Measurements from ENCODE around the gene MANSC1.

Gene MANSC1

DNA sequence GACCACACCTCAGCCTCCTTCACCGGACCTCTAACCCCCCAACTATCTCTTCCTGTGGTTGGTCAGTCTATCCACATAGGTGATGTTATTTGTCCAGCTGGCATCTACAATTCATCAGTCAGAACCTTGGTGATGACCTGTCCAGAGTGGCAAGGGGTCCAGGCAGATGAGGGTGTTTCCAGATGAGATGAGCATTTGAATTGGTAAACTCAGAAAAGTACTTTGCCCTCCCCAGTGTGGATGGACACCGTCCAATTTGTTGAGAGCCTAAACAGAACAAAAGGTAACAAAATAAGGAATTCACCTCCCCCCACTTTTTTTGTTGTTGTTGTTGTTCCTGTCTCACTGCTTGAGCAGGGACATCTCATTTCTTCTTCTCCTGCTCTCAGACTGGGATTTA lies 48.9 kb downstream of the MANSC1 start:
- Histone ChIP-seq H3K36me3 (replicated peaks; ENCODE audit: low read depth, low read length) (no peaks in the 10 kb centered on the region), H3K4me2 (ENCODE audit: low read length) (no peak overlapping the region), H4K20me1 (ENCODE audit: insufficient read depth, low read length) (no peaks in the 10 kb centered on the region), H3K27me3 (ENCODE audit: low read depth, low read length) (no peaks in the 10 kb centered on the region; the same call in 1 of the 2 replicates), H3K79me2 (ENCODE audit: low read length) (no peaks in the 10 kb centered on the region), H2AFZ (ENCODE audit: low read depth, low read length) (no peak overlapping the region), H3K9me3 (ENCODE audit: insufficient read depth, low read length) (no peaks in the 10 kb centered on the region), H3K4me3 (ENCODE audit: low read length) (no peak overlapping the region), H3K4me1 (ENCODE audit: low read length) (no peaks in the 10 kb centered on the region), H3K27ac (ENCODE audit: low read length) (no peak overlapping the region), H3K9ac (ENCODE audit: low read length) (no peak overlapping the region)
- TF ChIP-seq, protein P1, sequence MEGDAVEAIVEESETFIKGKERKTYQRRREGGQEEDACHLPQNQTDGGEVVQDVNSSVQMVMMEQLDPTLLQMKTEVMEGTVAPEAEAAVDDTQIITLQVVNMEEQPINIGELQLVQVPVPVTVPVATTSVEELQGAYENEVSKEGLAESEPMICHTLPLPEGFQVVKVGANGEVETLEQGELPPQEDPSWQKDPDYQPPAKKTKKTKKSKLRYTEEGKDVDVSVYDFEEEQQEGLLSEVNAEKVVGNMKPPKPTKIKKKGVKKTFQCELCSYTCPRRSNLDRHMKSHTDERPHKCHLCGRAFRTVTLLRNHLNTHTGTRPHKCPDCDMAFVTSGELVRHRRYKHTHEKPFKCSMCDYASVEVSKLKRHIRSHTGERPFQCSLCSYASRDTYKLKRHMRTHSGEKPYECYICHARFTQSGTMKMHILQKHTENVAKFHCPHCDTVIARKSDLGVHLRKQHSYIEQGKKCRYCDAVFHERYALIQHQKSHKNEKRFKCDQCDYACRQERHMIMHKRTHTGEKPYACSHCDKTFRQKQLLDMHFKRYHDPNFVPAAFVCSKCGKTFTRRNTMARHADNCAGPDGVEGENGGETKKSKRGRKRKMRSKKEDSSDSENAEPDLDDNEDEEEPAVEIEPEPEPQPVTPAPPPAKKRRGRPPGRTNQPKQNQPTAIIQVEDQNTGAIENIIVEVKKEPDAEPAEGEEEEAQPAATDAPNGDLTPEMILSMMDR (IDR thresholded peaks at IDR 0.05; ENCODE audit: low read depth, low read length): no peak
- no peak for TF ChIP-seq EZH2phosphoT487 (IDR thresholded peaks at IDR 0.05; ENCODE audit: low read depth)

DNA sequence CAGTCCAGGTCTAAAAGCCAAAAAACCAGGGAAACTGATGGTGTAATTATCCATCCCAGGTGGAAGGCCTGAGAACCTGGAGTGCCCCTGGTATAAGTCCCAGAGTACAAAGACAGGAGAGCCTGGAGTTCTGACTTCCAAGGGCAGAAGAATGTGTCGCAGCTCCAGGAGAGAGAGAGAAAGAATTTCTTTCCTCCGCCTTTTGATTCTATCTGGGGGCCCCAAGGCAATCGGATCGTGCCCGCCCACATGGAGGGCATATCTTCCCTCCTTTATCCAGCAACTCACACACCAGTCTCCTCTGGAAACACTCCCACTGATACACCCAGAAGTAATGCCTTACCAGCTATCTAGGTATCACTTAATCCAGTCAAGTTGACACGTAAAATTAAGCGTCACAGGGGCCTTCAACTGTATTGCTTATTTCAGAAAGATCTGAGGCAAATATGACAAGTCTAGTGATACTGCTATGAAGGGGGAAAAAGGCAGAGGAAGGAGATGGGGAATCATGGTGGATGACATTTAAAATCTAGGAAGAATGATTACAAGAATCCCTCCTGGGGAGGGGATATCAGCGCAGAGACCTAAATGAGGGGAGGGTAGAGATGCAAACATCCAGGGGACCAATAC lies 52.7 kb downstream of the MANSC1 start:
- no peaks in the 10 kb centered on the region for H3K4me1 ChIP-seq (ENCODE audit: low read length)
- H2AFZ ChIP-seq (ENCODE audit: low read depth, low read length): no peak overlapping the region
- no peaks in the 10 kb centered on the region for H3K9me3 ChIP-seq (ENCODE audit: insufficient read depth, low read length)
- H3K27me3 ChIP-seq (ENCODE audit: low read depth, low read length): no peaks in the 10 kb centered on the region; the same call in 1 of the 2 replicates
- no peaks in the 10 kb centered on the region for H3K36me3 ChIP-seq (replicated peaks; ENCODE audit: low read depth, low read length)
- H3K79me2 ChIP-seq (ENCODE audit: low read length): no peaks in the 10 kb centered on the region
- TF ChIP-seq EZH2phosphoT487 (IDR thresholded peaks at IDR 0.05; ENCODE audit: low read depth): no peak
- TF ChIP-seq, protein P1 (IDR thresholded peaks at IDR 0.05; ENCODE audit: low read depth, low read length): no peak
- no peak overlapping the region for H3K27ac ChIP-seq (ENCODE audit: low read length)
- no peak overlapping the region for H3K4me3 ChIP-seq (ENCODE audit: low read length)
- no peak overlapping the region for H3K9ac ChIP-seq (ENCODE audit: low read length)
- no peak overlapping the region for H3K4me2 ChIP-seq (ENCODE audit: low read length)
- no peaks in the 10 kb centered on the region for H4K20me1 ChIP-seq (ENCODE audit: insufficient read depth, low read length)

DNA sequence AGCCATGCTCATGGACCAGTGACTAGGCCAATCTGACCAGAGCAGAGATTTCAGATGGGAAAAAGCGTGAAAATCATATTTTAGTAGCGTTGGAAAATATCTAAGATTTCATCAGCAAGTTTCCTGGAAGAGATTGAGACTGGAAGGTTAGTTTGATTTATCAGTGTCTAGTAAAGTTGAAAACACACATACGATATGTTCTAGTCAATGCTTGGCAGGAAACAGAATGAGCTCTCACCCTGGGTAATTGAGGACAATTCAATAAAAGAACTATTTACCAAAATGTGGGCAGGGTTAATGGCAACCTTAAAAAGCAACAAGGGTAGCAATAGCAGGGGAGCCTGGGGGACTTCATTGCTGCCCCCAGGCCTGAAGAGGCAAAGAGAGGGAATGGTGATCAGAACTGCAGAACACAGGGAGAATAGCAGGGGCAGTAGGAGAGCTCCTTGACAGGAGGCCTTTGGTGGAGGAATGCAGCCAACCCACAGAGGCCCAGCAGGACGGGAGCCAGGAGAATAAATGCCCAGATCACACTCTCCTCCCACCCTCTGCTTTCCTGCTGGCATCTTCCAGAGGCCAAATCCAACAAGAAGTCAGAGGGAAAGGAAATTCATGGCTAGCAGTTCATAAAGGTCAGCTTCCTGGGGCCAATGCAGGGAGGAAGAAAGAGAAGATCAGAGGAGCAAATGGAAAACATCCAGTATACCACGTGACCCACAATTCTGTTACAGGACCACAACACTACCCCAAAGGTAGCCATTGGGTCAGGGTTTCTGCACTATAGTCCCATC lies 55.6 kb downstream of the MANSC1 start:
- H3K4me3 ChIP-seq (ENCODE audit: low read length): no peak overlapping the region
- no peaks in the 10 kb centered on the region for H3K9me3 ChIP-seq (ENCODE audit: insufficient read depth, low read length)
- TF ChIP-seq, protein P1 (IDR thresholded peaks at IDR 0.05; ENCODE audit: low read depth, low read length): no peak
- TF ChIP-seq EZH2phosphoT487 (IDR thresholded peaks at IDR 0.05; ENCODE audit: low read depth): no peak
- H3K27ac ChIP-seq (ENCODE audit: low read length): no peak overlapping the region
- H3K4me1 ChIP-seq (ENCODE audit: low read length): no peaks in the 10 kb centered on the region
- no peaks in the 10 kb centered on the region for H3K27me3 ChIP-seq (ENCODE audit: low read depth, low read length)
- no peak overlapping the region for H3K4me2 ChIP-seq (ENCODE audit: low read length)
- no peaks in the 10 kb centered on the region for H3K36me3 ChIP-seq (replicated peaks; ENCODE audit: low read depth, low read length)
- no peak overlapping the region for H2AFZ ChIP-seq (ENCODE audit: low read depth, low read length)
- H3K79me2 ChIP-seq (ENCODE audit: low read length): no peaks in the 10 kb centered on the region
- H4K20me1 ChIP-seq (ENCODE audit: insufficient read depth, low read length): no peaks in the 10 kb centered on the region
- H3K9ac ChIP-seq (ENCODE audit: low read length): no peak overlapping the region

DNA sequence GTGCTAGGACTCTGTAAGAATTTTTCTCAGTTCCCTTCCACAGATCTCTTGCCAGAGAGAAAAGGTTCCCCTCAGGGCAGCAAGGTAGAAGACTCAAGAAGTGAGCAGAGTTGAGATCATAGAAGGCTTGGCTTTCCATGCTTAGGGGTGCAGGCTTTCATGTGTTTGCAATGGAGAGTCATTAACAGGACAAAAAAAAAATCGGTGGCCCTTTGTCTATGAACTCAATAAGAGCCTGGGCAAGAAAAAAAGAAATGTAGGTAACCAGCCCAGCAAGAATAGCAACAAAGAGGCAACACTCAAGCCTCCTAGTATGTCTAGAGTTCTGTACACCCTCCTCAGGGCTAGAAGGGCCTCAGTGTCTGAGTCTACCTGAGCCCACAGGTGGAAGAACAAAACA lies 59.8 kb downstream of the MANSC1 start:
- H3K27me3 ChIP-seq (ENCODE audit: low read depth, low read length): 0 out of 2 replicates have a peak, but pooled peaks cover 2% of the 10 kb centered on the region
- no peak overlapping the region for H3K27ac ChIP-seq (ENCODE audit: low read length)
- no peaks in the 10 kb centered on the region for H3K79me2 ChIP-seq (ENCODE audit: low read length)
- H3K36me3 ChIP-seq (replicated peaks; ENCODE audit: low read depth, low read length): no peaks in the 10 kb centered on the region
- H2AFZ ChIP-seq (ENCODE audit: low read depth, low read length): no peak overlapping the region
- no peaks in the 10 kb centered on the region for H4K20me1 ChIP-seq (ENCODE audit: insufficient read depth, low read length)
- H3K4me1 ChIP-seq (ENCODE audit: low read length): no peaks in the 10 kb centered on the region
- TF ChIP-seq EZH2phosphoT487 (IDR thresholded peaks at IDR 0.05; ENCODE audit: low read depth): no peak
- TF ChIP-seq, protein P1 (IDR thresholded peaks at IDR 0.05; ENCODE audit: low read depth, low read length): no peak
- H3K4me2 ChIP-seq (ENCODE audit: low read length): no peak overlapping the region
- H3K9ac ChIP-seq (ENCODE audit: low read length): no peak overlapping the region
- H3K4me3 ChIP-seq (ENCODE audit: low read length): no peak overlapping the region
- no peaks in the 10 kb centered on the region for H3K9me3 ChIP-seq (ENCODE audit: insufficient read depth, low read length)

Data from OCI-LY3 (cell line).